Measurements from ENCODE around the gene FGFRL1.
A peak's percentile ranks its signal among the peaks of the same experiment; 100 is the strongest.
"Not testable (repeated sequence)": the region's sequence is repeated elsewhere in the genome, so short reads cannot be mapped to it uniquely, and the experiment has no call there.

The FGFRL1 gene

GRCh38 chr4:973431-974397 lies 37.7 kb upstream of the FGFRL1 start, which contains the start of gene DGKQ:
TSS of gene DGKQ (minus strand) at chr4:973569. CDS start at chr4:973482, 87 bp downstream.
- DNase-seq (ENCODE audit: low read depth, low spot score), result peak; percentile 41

- no peak for DNase-seq (ENCODE audit: low read depth, low spot score)
These were observed 36.8 kb upstream of the FGFRL1 start for GRCh38 chr4:974668-975067.

- not testable (repeated sequence) for DNase-seq (ENCODE audit: low read depth, low spot score)
These were observed 35.4 kb upstream of the FGFRL1 start for GRCh38 chr4:976016-976415.

- DNase-seq (ENCODE audit: low read depth, low spot score), result no peak
These were observed 32.3 kb upstream of the FGFRL1 start for GRCh38 chr4:978957-979701.

- DNase-seq (ENCODE audit: low read depth, low spot score), result no peak
These were observed 29.1 kb upstream of the FGFRL1 start for GRCh38 chr4:982291-982690.

GRCh38 chr4:982814-983213 lies 28.6 kb upstream of the FGFRL1 start:
- no peak for DNase-seq (ENCODE audit: low read depth, low spot score)

GRCh38 chr4:984336-985054 lies 26.9 kb upstream of the FGFRL1 start:
- no peak for DNase-seq (ENCODE audit: low read depth, low spot score)

GRCh38 chr4:985123-985830 lies 26.1 kb upstream of the FGFRL1 start:
- DNase-seq (ENCODE audit: low read depth, low spot score), result no peak

GRCh38 chr4:986428-986878 lies 25.0 kb upstream of the FGFRL1 start:
- DNase-seq (ENCODE audit: low read depth, low spot score), result no peak

- DNase-seq (ENCODE audit: low read depth, low spot score), result no peak
These were observed 24.4 kb upstream of the FGFRL1 start, which contains the start of gene IDUA for GRCh38 chr4:986879-987623. TSS of gene IDUA (plus strand) at chr4:987044. CDS start at chr4:987085, 41 bp downstream.

GRCh38 chr4:987624-988513 lies 23.6 kb upstream of the FGFRL1 start:
- DNase-seq (ENCODE audit: low read depth, low spot score), result no peak

GRCh38 chr4:988726-989721 lies 22.4 kb upstream of the FGFRL1 start:
- no peak for DNase-seq (ENCODE audit: low read depth, low spot score)

- no peak for DNase-seq (ENCODE audit: low read depth, low spot score)
These were observed 21.5 kb upstream of the FGFRL1 start for GRCh38 chr4:989722-990471.

- no peak for DNase-seq (ENCODE audit: low read depth, low spot score)
These were observed 20.6 kb upstream of the FGFRL1 start for GRCh38 chr4:990746-991367.

GRCh38 chr4:991451-992296 lies 19.8 kb upstream of the FGFRL1 start:
- no peak for DNase-seq (ENCODE audit: low read depth, low spot score)

All from smooth muscle cell of the brain vasculature (primary cell).